ENCODE measurements around the gene PTPRM. TPM values are rescaled to one million over a fixed set of nuclear protein-coding genes. Genes with fewer than 3 reads are reported as not detected.

PTPRM gene
- total RNA-seq, 4 donors from 2014 or later: 22.5 to 92.5 (median 39.2) TPM

GRCh38 chr18:7772951-7773350, 205.8 kb downstream of the PTPRM start:
- peaks cover 0 to 10% (median 4%) of the 10 kb centered on the region in 4 donors for H3K4me1 ChIP-seq
- TF ChIP-seq POLR2AphosphoS5 (IDR thresholded peaks at IDR 0.05): no peak
- no peak for TF ChIP-seq POLR2A (IDR thresholded peaks at IDR 0.05)
- TF ChIP-seq, protein P1, sequence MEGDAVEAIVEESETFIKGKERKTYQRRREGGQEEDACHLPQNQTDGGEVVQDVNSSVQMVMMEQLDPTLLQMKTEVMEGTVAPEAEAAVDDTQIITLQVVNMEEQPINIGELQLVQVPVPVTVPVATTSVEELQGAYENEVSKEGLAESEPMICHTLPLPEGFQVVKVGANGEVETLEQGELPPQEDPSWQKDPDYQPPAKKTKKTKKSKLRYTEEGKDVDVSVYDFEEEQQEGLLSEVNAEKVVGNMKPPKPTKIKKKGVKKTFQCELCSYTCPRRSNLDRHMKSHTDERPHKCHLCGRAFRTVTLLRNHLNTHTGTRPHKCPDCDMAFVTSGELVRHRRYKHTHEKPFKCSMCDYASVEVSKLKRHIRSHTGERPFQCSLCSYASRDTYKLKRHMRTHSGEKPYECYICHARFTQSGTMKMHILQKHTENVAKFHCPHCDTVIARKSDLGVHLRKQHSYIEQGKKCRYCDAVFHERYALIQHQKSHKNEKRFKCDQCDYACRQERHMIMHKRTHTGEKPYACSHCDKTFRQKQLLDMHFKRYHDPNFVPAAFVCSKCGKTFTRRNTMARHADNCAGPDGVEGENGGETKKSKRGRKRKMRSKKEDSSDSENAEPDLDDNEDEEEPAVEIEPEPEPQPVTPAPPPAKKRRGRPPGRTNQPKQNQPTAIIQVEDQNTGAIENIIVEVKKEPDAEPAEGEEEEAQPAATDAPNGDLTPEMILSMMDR (IDR thresholded peaks at IDR 0.05): no peak
- no peak for TF ChIP-seq EP300 (IDR thresholded peaks at IDR 0.05; ENCODE audit: low read depth)
- no peaks in the 10 kb centered on the region for H3K9me3 ChIP-seq
- H3K4me3 ChIP-seq: no peak overlapping the region
- DNase-seq: no peak
- H3K27me3 ChIP-seq: no peaks in the 10 kb centered on the region
- WGBS, 2 donors (ENCODE audit: low coverage in 1 of 2): 57 to 64% methylated on average over 2 of the region's 2 CpGs
- intact Hi-C loops (cut with DNase I; ENCODE audit: low total_unique reads) (no loop called here), in situ Hi-C loops (cut with MboI; ENCODE audit: low pct_ligation_motif_present in 1 of 4, low pct_unique_long_range_greater_than_20kb in 1 of 4, low sequenced_read_pairs in 3 of 4) (no loop called here)
- H3K36me3 ChIP-seq: no peaks in the 10 kb centered on the region
- no peak overlapping the region for H3K27ac ChIP-seq

- peaks cover 0 to 10% (median 4%) of the 10 kb centered on the region in 4 donors for H3K4me1 ChIP-seq
- no peak overlapping the region for H3K27ac ChIP-seq
- intact Hi-C loops (cut with DNase I; ENCODE audit: low total_unique reads): no loop called here
- TF ChIP-seq POLR2AphosphoS5 (IDR thresholded peaks at IDR 0.05) (no peak), POLR2A (IDR thresholded peaks at IDR 0.05) (no peak), EP300 (IDR thresholded peaks at IDR 0.05; ENCODE audit: low read depth) (no peak)
- TF ChIP-seq, protein P1 (IDR thresholded peaks at IDR 0.05): no peak
- in situ Hi-C loops (cut with MboI; ENCODE audit: low pct_ligation_motif_present in 1 of 4, low pct_unique_long_range_greater_than_20kb in 1 of 4, low sequenced_read_pairs in 3 of 4): loop anchor here in 1 of 4 donors (25.0 kb wide), 1 partner anchor 612 kb away; no protein-coding TSS in a partner anchor
- DNase-seq: no peak
- H3K9me3 ChIP-seq: no peaks in the 10 kb centered on the region
- H3K36me3 ChIP-seq: no peaks in the 10 kb centered on the region
- WGBS, 2 donors (ENCODE audit: low coverage in 1 of 2): 29 to 45% methylated on average over 4 of the region's 4 CpGs
- H3K27me3 ChIP-seq: no peaks in the 10 kb centered on the region
- no peak overlapping the region for H3K4me3 ChIP-seq
Measured at GRCh38 chr18:7775128-7775527, 208.0 kb downstream of the PTPRM start.

GRCh38 chr18:7775843-7776242, 208.7 kb downstream of the PTPRM start:
- peaks cover 0 to 10% (median 4%) of the 10 kb centered on the region in 4 donors for H3K4me1 ChIP-seq
- 59 to 70% methylated on average over 2 of the region's 2 CpGs for WGBS, 2 donors (ENCODE audit: low coverage in 1 of 2)
- no peaks in the 10 kb centered on the region for H3K36me3 ChIP-seq
- in situ Hi-C loops (cut with MboI; ENCODE audit: low pct_ligation_motif_present in 1 of 4, low pct_unique_long_range_greater_than_20kb in 1 of 4, low sequenced_read_pairs in 3 of 4) (loop anchor here in 1 of 4 donors (25.0 kb wide), 1 partner anchor 611 kb away; no protein-coding TSS in a partner anchor), intact Hi-C loops (cut with DNase I; ENCODE audit: low total_unique reads) (no loop called here)
- TF ChIP-seq POLR2AphosphoS5 (IDR thresholded peaks at IDR 0.05): no peak
- TF ChIP-seq POLR2A (IDR thresholded peaks at IDR 0.05): no peak
- no peak for TF ChIP-seq EP300 (IDR thresholded peaks at IDR 0.05; ENCODE audit: low read depth)
- TF ChIP-seq, protein P1 (IDR thresholded peaks at IDR 0.05): no peak
- H3K27ac ChIP-seq: no peak overlapping the region
- no peak overlapping the region for H3K4me3 ChIP-seq
- no peaks in the 10 kb centered on the region for H3K9me3 ChIP-seq
- no peaks in the 10 kb centered on the region for H3K27me3 ChIP-seq
- DNase-seq: no peak

- H3K9me3 ChIP-seq: no peaks in the 10 kb centered on the region
- TF ChIP-seq, protein P1 (IDR thresholded peaks at IDR 0.05): no peak
- no peak for TF ChIP-seq EP300 (IDR thresholded peaks at IDR 0.05; ENCODE audit: low read depth)
- no peak for TF ChIP-seq POLR2A (IDR thresholded peaks at IDR 0.05)
- TF ChIP-seq POLR2AphosphoS5 (IDR thresholded peaks at IDR 0.05): no peak
- in situ Hi-C loops (cut with MboI; ENCODE audit: low pct_ligation_motif_present in 1 of 4, low pct_unique_long_range_greater_than_20kb in 1 of 4, low sequenced_read_pairs in 3 of 4) (loop anchor here in 1 of 4 donors (25.0 kb wide), 1 partner anchor 609 kb away; no protein-coding TSS in a partner anchor), intact Hi-C loops (cut with DNase I; ENCODE audit: low total_unique reads) (no loop called here)
- WGBS, 2 donors (ENCODE audit: low coverage in 1 of 2): 69 to 77% methylated on average over 7 of the region's 7 CpGs
- no peak overlapping the region for H3K27ac ChIP-seq
- H3K4me1 ChIP-seq: no peaks in the 10 kb centered on the region
- H3K36me3 ChIP-seq: no peaks in the 10 kb centered on the region
- H3K27me3 ChIP-seq: no peaks in the 10 kb centered on the region
- no peak overlapping the region for H3K4me3 ChIP-seq
- DNase-seq: no peak
Measured at GRCh38 chr18:7778181-7778580, 211.1 kb downstream of the PTPRM start.
